CD4-positive, CD25-positive, alpha-beta regulatory T cell (primary cell): ENCODE results near the gene OR2A2. TPM values are rescaled to one million over a fixed set of nuclear protein-coding genes. Genes with fewer than 3 reads are reported as not detected.

ENCODE experiments used
- ATAC-seq, 2 donors: fragments of 150-1000 bp; cut with Tn5 transposase; one replicate each; pipeline ENCODE4 v1.10.0; 2021; ENCODE audit warnings: low read depth in 2 of 2, moderate number of reproducible peaks in 2 of 2, moderate library complexity in 1 of 2
- DNase-seq, 3 donors: peaks; one replicate each; pipeline versions ENCODE4 v3.0.0 to v3.0.0-alpha.2; 2012 to 2022; ENCODE audit warnings: mixed read lengths in 1 of 3
- H3K27ac ChIP-seq: one replicate; pipeline ENCODE4 v1.7.0; 2013; ENCODE audit warnings: mild to moderate bottlenecking, low read length; ENCODE audit not compliant: insufficient read depth, poor library complexity, severe bottlenecking
- H3K27me3 ChIP-seq: one replicate; pipeline ENCODE4 v1.7.0; 2013; ENCODE audit warnings: low read length; ENCODE audit not compliant: control insufficient read depth, insufficient read depth
- H3K36me3 ChIP-seq: one replicate; pipeline ENCODE4 v1.7.0; 2013; ENCODE audit warnings: mild to moderate bottlenecking, low read length, moderate library complexity; ENCODE audit not compliant: control insufficient read depth, insufficient read depth
- H3K4me1 ChIP-seq: 2 replicates; pipeline ENCODE4 v1.7.0; 2013; ENCODE audit warnings: mild to moderate bottlenecking, low read length; ENCODE audit not compliant: insufficient read depth, control insufficient read depth, poor library complexity, severe bottlenecking
- H3K4me3 ChIP-seq: one replicate; pipeline ENCODE4 v1.7.0; 2013; ENCODE audit warnings: low read depth, mild to moderate bottlenecking, low read length, moderate library complexity
- H3K9me3 ChIP-seq, 2 experiments: 1 replicate in 1 of 2; 2 replicates in 1 of 2; pipeline ENCODE4 v1.7.0; 2013; ENCODE audit warnings: low read length in 2 of 2, mild to moderate bottlenecking in 1 of 2, moderate library complexity in 1 of 2; ENCODE audit not compliant: control insufficient read depth in 2 of 2
- H3K27ac Mint-ChIP-seq, 3 donors: one replicate each; pipeline ENCODE4 v1.8.0; 2020 to 2022; ENCODE audit warnings: mild to moderate bottlenecking in 3 of 3, mixed read lengths in 3 of 3, moderate library complexity in 2 of 3
- H3K27me3 Mint-ChIP-seq: one replicate; pipeline ENCODE4 v1.8.0; 2022; ENCODE audit warnings: mild to moderate bottlenecking, mixed read lengths
- H3K36me3 Mint-ChIP-seq: one replicate; pipeline ENCODE4 v1.8.0; 2020; ENCODE audit warnings: mixed read lengths
- H3K4me1 Mint-ChIP-seq, 4 donors: one replicate each; pipeline ENCODE4 v1.8.0; 2020 to 2022; ENCODE audit warnings: mixed read lengths in 4 of 4, mild to moderate bottlenecking in 1 of 4
- H3K4me3 Mint-ChIP-seq, 4 donors: one replicate each; pipeline ENCODE4 v1.8.0; 2020 to 2022; ENCODE audit warnings: mild to moderate bottlenecking in 4 of 4, mixed read lengths in 4 of 4, moderate library complexity in 3 of 4
- H3K9me3 Mint-ChIP-seq, 7 donors: one replicate each; pipeline ENCODE4 v1.8.0; 2020 to 2022; ENCODE audit warnings: mixed read lengths in 7 of 7, mild to moderate bottlenecking in 3 of 7, moderate library complexity in 2 of 7
- polyA plus RNA-seq, 4 donors: library from polyadenylated mRNA; unstranded; fragments of 300-500 nt; fragmentation: Illumina TruSeq; gene quantifications; one replicate each; pipeline ENCODE4 v1.2.3, GENCODE V29; 2021
- total RNA-seq: library from RNA; stranded (reverse); gene quantifications from one replicate; pipeline ENCODE4 v1.2.3, GENCODE V29; 2022

Gene OR2A2
- total RNA-seq = not detected
- polyA plus RNA-seq = not detected

- Mint-ChIP-seq H3K4me3 (no peak within 1 kb of the TSS), H3K27ac (no peak within 1 kb of the TSS), H3K9me3 (peaks cover 0 to 3% (median 0%) of the 10 kb centered on the region in 7 donors), H3K27me3 (peaks cover 22% of the 10 kb centered on the region), H3K4me1 (no peaks in the 10 kb centered on the region), H3K36me3 (no peaks in the 10 kb centered on the region)
- Histone ChIP-seq H3K9me3 (no peaks in the 10 kb centered on the region), H3K27ac (no peak within 1 kb of the TSS), H3K36me3 (no peaks in the 10 kb centered on the region), H3K4me3 (no peak within 1 kb of the TSS), H3K27me3 (peaks cover 5% of the 10 kb centered on the region), H3K4me1 (no peaks in the 10 kb centered on the region)
- ATAC-seq = no peak
- DNase-seq = no peak
These were observed at the start of gene OR2A2 for GRCh38 chr7:144109283-144109682. Gene OR2A2 (plus strand): TSS chr7:144109583. CDS start chr7:144109583, 0 bp downstream.

- peaks cover 0 to 8% (median 2%) of the 10 kb centered on the region in 7 donors for H3K9me3 Mint-ChIP-seq
- Histone ChIP-seq H3K27ac (no peak overlapping the region), H3K36me3 (no peaks in the 10 kb centered on the region), H3K27me3 (peaks cover 4% of the 10 kb centered on the region), H3K9me3 (no peaks in the 10 kb centered on the region), H3K4me1 (no peaks in the 10 kb centered on the region), H3K4me3 (no peak overlapping the region)
- no peaks in the 10 kb centered on the region for H3K4me1 Mint-ChIP-seq
- H3K27ac Mint-ChIP-seq = no peak overlapping the region
- H3K27me3 Mint-ChIP-seq = peaks cover 12% of the 10 kb centered on the region
- no peak overlapping the region for H3K4me3 Mint-ChIP-seq
- ATAC-seq (no peak), DNase-seq (peak in 1 of 3 donors; percentile 1)
- no peaks in the 10 kb centered on the region for H3K36me3 Mint-ChIP-seq
These were observed 45.7 kb upstream of the OR2A2 start for GRCh38 chr7:144063710-144064109.

- no peak within 1 kb of the TSS for H3K27ac Mint-ChIP-seq
- DNase-seq = no peak
These were observed 39.9 kb upstream of the OR2A2 start, which contains the start of gene OR2A25 for GRCh38 chr7:144069511-144069910. Gene OR2A25 (plus strand): TSS chr7:144069811. CDS start chr7:144074220, 4,409 bp downstream.

GRCh38 chr7:144069953-144070352 lies 39.4 kb upstream of the OR2A2 start:
- Histone ChIP-seq H3K27me3 (no peaks in the 10 kb centered on the region), H3K4me1 (no peaks in the 10 kb centered on the region), H3K4me3 (no peak overlapping the region), H3K36me3 (no peaks in the 10 kb centered on the region), H3K27ac (no peak overlapping the region), H3K9me3 (no peaks in the 10 kb centered on the region)
- Mint-ChIP-seq H3K4me3 (no peak overlapping the region), H3K27ac (no peak overlapping the region), H3K27me3 (peaks cover 15% of the 10 kb centered on the region), H3K4me1 (no peaks in the 10 kb centered on the region), H3K36me3 (no peaks in the 10 kb centered on the region), H3K9me3 (no peaks in the 10 kb centered on the region)
- no peak for DNase-seq
- no peak for ATAC-seq

More at GRCh38 chr7:144069511-144069910, 39.9 kb upstream of the OR2A2 start, which contains the start of gene OR2A25:
- no peaks in the 10 kb centered on the region for H3K9me3 Mint-ChIP-seq
- Histone ChIP-seq H3K9me3 (no peaks in the 10 kb centered on the region), H3K27ac (no peak within 1 kb of the TSS), H3K4me3 (no peak within 1 kb of the TSS), H3K36me3 (no peaks in the 10 kb centered on the region), H3K27me3 (no peaks in the 10 kb centered on the region), H3K4me1 (no peaks in the 10 kb centered on the region)
- no peak within 1 kb of the TSS for H3K4me3 Mint-ChIP-seq
- no peaks in the 10 kb centered on the region for H3K36me3 Mint-ChIP-seq
- no peak for ATAC-seq
- H3K4me1 Mint-ChIP-seq = no peaks in the 10 kb centered on the region
- peaks cover 15% of the 10 kb centered on the region for H3K27me3 Mint-ChIP-seq

GRCh38 chr7:144074374-144074773 lies 35.0 kb upstream of the OR2A2 start:
- H3K4me3 Mint-ChIP-seq = no peak overlapping the region
- H3K27me3 Mint-ChIP-seq = peaks cover 7% of the 10 kb centered on the region
- H3K9me3 Mint-ChIP-seq = no peaks in the 10 kb centered on the region
- ATAC-seq = no peak
- no peaks in the 10 kb centered on the region for H3K9me3 ChIP-seq
- H3K36me3 Mint-ChIP-seq = no peaks in the 10 kb centered on the region
- H3K27ac Mint-ChIP-seq = no peak overlapping the region
- DNase-seq = no peak
- H3K4me1 ChIP-seq = no peaks in the 10 kb centered on the region
- no peaks in the 10 kb centered on the region for H3K36me3 ChIP-seq
- no peak overlapping the region for H3K4me3 ChIP-seq
- no peaks in the 10 kb centered on the region for H3K4me1 Mint-ChIP-seq
- no peak overlapping the region for H3K27ac ChIP-seq
- no peaks in the 10 kb centered on the region for H3K27me3 ChIP-seq

- Histone ChIP-seq H3K36me3 (no peaks in the 10 kb centered on the region), H3K27me3 (no peaks in the 10 kb centered on the region), H3K27ac (no peak within 1 kb of the TSS), H3K4me3 (no peak within 1 kb of the TSS), H3K4me1 (no peaks in the 10 kb centered on the region), H3K9me3 (peaks cover 0 to 3% of the 10 kb centered on the region in 2 experiments)
- H3K9me3 Mint-ChIP-seq = peaks cover 0 to 5% (median 1%) of the 10 kb centered on the region in 7 donors
- H3K36me3 Mint-ChIP-seq = no peaks in the 10 kb centered on the region
- H3K4me3 Mint-ChIP-seq = no peak within 1 kb of the TSS
- H3K27me3 Mint-ChIP-seq = no peaks in the 10 kb centered on the region
- DNase-seq = no peak
- ATAC-seq = no peak
- H3K27ac Mint-ChIP-seq = no peak within 1 kb of the TSS
- no peaks in the 10 kb centered on the region for H3K4me1 Mint-ChIP-seq
These were observed 23.4 kb upstream of the OR2A2 start, which contains the start of gene OR2A12 for GRCh38 chr7:144085978-144086377. Gene OR2A12 (plus strand): TSS chr7:144086278. CDS start chr7:144095108, 8,830 bp downstream.

- Mint-ChIP-seq H3K36me3 (no peaks in the 10 kb centered on the region), H3K9me3 (peaks cover 0 to 8% (median 5%) of the 10 kb centered on the region in 7 donors), H3K27ac (no peak overlapping the region), H3K4me1 (no peaks in the 10 kb centered on the region), H3K4me3 (no peak overlapping the region), H3K27me3 (no peaks in the 10 kb centered on the region)
- Histone ChIP-seq H3K4me3 (no peak overlapping the region), H3K36me3 (no peaks in the 10 kb centered on the region), H3K27ac (no peak overlapping the region), H3K9me3 (peaks cover 0 to 3% of the 10 kb centered on the region in 2 experiments), H3K4me1 (no peaks in the 10 kb centered on the region), H3K27me3 (no peaks in the 10 kb centered on the region)
- DNase-seq = no peak
- ATAC-seq = no peak
These were observed 22.7 kb upstream of the OR2A2 start for GRCh38 chr7:144086730-144087129.

GRCh38 chr7:144087230-144087629 lies 22.2 kb upstream of the OR2A2 start:
- no peak for ATAC-seq
- Histone ChIP-seq H3K27ac (no peak overlapping the region), H3K27me3 (no peaks in the 10 kb centered on the region), H3K4me3 (no peak overlapping the region), H3K36me3 (no peaks in the 10 kb centered on the region), H3K9me3 (peaks cover 0 to 3% of the 10 kb centered on the region in 2 experiments), H3K4me1 (no peaks in the 10 kb centered on the region)
- no peaks in the 10 kb centered on the region for H3K4me1 Mint-ChIP-seq
- H3K4me3 Mint-ChIP-seq = no peak overlapping the region
- no peaks in the 10 kb centered on the region for H3K36me3 Mint-ChIP-seq
- no peaks in the 10 kb centered on the region for H3K27me3 Mint-ChIP-seq
- peaks cover 0 to 8% (median 5%) of the 10 kb centered on the region in 7 donors for H3K9me3 Mint-ChIP-seq
- no peak overlapping the region for H3K27ac Mint-ChIP-seq
- no peak for DNase-seq
